HG03457 (cell line): Measurements from ENCODE around the gene DUOX2.
"Not testable (repeated sequence)": the region's sequence is repeated elsewhere in the genome, so short reads cannot be mapped to it uniquely, and the experiment has no call there.

Source experiments
- ATAC-seq: cut with Tn5 transposase; IDR thresholded peaks from one replicate; pipeline ENCODE4 v1.9.1; 2021; ENCODE audit warnings: moderate number of reproducible peaks; ENCODE audit not compliant: unreplicated experiment

Gene DUOX2

GRCh38 chr15:45102226-45102625, 11.7 kb downstream of the DUOX2 start:
- ATAC-seq, result no peak

- ATAC-seq, result no peak
Observed at GRCh38 chr15:45101749-45102148, 12.2 kb downstream of the DUOX2 start.

- no peak for ATAC-seq
Observed at GRCh38 chr15:45100884-45101625, 12.9 kb downstream of the DUOX2 start.

GRCh38 chr15:45099549-45100165, 14.3 kb downstream of the DUOX2 start:
- no peak for ATAC-seq

GRCh38 chr15:45097466-45097865, 16.5 kb downstream of the DUOX2 start:
- no peak for ATAC-seq

GRCh38 chr15:45095661-45096060, 18.3 kb downstream of the DUOX2 start:
- ATAC-seq, result no peak

- ATAC-seq, result no peak
Observed at GRCh38 chr15:45094358-45094730, 19.6 kb downstream of the DUOX2 start.

- no peak for ATAC-seq
Observed at GRCh38 chr15:45093622-45094357, 20.2 kb downstream of the DUOX2 start.

GRCh38 chr15:45093013-45093412, 21.0 kb downstream of the DUOX2 start:
- no peak for ATAC-seq

- ATAC-seq, result no peak
Observed at GRCh38 chr15:45091576-45091975, 22.4 kb downstream of the DUOX2 start.

GRCh38 chr15:45091161-45091560, 22.8 kb downstream of the DUOX2 start:
- ATAC-seq, result no peak

GRCh38 chr15:45089712-45090373, 24.1 kb downstream of the DUOX2 start:
- ATAC-seq, result no peak

GRCh38 chr15:45088801-45089711, 24.9 kb downstream of the DUOX2 start:
- ATAC-seq, result no peak

- ATAC-seq, result no peak
Observed at GRCh38 chr15:45087513-45087912, 26.5 kb downstream of the DUOX2 start.

- ATAC-seq, result no peak
Observed at GRCh38 chr15:45084163-45084562, 29.8 kb downstream of the DUOX2 start.

- ATAC-seq, result no peak
Observed at GRCh38 chr15:45083223-45083622, 30.7 kb downstream of the DUOX2 start.

- ATAC-seq, result not testable (repeated sequence)
Observed at GRCh38 chr15:45082412-45082811, 31.6 kb downstream of the DUOX2 start.

- ATAC-seq, result not testable (repeated sequence)
Observed at GRCh38 chr15:45080593-45080992, 33.4 kb downstream of the DUOX2 start.

- not testable (repeated sequence) for ATAC-seq
Observed at GRCh38 chr15:45079628-45080246, 34.2 kb downstream of the DUOX2 start.

GRCh38 chr15:45079201-45079600, 34.8 kb downstream of the DUOX2 start:
- ATAC-seq, result not testable (repeated sequence)
